ENCODE measurements around the gene OR6Y1.

- TF ChIP-seq, protein P1, sequence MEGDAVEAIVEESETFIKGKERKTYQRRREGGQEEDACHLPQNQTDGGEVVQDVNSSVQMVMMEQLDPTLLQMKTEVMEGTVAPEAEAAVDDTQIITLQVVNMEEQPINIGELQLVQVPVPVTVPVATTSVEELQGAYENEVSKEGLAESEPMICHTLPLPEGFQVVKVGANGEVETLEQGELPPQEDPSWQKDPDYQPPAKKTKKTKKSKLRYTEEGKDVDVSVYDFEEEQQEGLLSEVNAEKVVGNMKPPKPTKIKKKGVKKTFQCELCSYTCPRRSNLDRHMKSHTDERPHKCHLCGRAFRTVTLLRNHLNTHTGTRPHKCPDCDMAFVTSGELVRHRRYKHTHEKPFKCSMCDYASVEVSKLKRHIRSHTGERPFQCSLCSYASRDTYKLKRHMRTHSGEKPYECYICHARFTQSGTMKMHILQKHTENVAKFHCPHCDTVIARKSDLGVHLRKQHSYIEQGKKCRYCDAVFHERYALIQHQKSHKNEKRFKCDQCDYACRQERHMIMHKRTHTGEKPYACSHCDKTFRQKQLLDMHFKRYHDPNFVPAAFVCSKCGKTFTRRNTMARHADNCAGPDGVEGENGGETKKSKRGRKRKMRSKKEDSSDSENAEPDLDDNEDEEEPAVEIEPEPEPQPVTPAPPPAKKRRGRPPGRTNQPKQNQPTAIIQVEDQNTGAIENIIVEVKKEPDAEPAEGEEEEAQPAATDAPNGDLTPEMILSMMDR (conservative IDR thresholded peaks at IDR 0.05 in 1 of 2, IDR thresholded peaks at IDR 0.05 in 1 of 2; ENCODE audit: extremely low read depth in 1 of 2, insufficient read depth in 1 of 2, low read depth in 1 of 2, low read length in 2 of 2): no peak
- no peak for TF ChIP-seq EZH2 (IDR thresholded peaks at IDR 0.05; ENCODE audit: borderline replicate concordance, low read length)
Observed at GRCh38 chr1:158537609-158538008, 16.6 kb downstream of the OR6Y1 start.
